HG03439 (cell line): ENCODE results near the gene PXDN.
"Not testable (repeated sequence)": the region's sequence is repeated elsewhere in the genome, so short reads cannot be mapped to it uniquely, and the experiment has no call there.

Experiments
- ATAC-seq: cut with Tn5 transposase; IDR thresholded peaks from one replicate; pipeline ENCODE4 v1.9.1; 2021; ENCODE audit warnings: mild to moderate bottlenecking, moderate library complexity; ENCODE audit not compliant: unreplicated experiment

The PXDN gene

GRCh38 chr2:1686784-1687105 is 57.6 kb downstream of the PXDN start:
- ATAC-seq, result no peak

GRCh38 chr2:1685957-1686783 is 58.1 kb downstream of the PXDN start:
- ATAC-seq, result no peak

DNA sequence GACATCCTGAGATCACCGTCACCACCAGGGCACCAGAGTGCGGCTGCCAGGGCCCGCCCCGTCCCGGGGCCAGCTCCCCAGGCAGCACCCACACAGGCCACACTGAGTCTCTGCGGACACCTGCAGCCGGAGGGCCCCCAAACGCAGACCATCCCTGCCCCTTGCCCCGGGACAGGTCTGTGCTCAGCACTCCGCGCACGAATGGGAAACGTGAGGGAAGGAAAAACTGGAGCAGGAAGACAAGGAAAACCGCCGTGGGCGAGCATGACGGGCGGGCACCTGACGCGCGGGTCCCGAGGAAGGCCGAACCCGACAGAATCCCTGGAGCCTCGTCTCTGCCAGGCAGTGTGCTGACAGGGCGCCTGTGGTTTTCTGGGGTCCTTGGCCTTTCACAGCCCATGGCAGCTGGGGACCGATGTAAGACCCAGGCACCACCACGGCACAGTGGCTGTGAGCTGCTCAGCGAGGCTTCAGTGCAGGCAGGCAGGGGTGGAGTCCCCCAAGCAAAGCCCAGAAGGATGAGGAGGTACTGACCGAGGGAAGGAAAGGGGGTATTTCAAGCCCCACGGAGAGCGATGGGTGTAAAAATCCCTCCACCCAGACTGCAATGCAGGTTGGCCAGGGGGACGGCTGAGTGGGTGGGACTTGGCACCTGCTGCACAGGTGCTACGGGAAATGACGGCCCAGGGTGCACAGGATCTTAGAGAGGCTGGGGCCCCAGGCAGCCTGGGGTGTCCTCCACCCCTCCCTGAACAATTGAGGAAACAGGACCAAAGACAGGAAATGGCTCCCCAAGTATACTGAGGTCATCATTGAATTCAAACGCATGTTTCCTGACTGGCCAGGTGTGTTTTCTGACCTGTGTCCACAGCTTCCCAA is 59.0 kb downstream of the PXDN start:
- no peak for ATAC-seq

- ATAC-seq, result no peak
Observed at GRCh38 chr2:1683297-1683696, 61.0 kb downstream of the PXDN start.

- no peak for ATAC-seq
Observed at GRCh38 chr2:1682181-1682440, 62.2 kb downstream of the PXDN start.

- ATAC-seq, result no peak
Observed at GRCh38 chr2:1681323-1682180, 62.8 kb downstream of the PXDN start.

GRCh38 chr2:1681017-1681318 is 63.3 kb downstream of the PXDN start:
- ATAC-seq, result no peak

DNA sequence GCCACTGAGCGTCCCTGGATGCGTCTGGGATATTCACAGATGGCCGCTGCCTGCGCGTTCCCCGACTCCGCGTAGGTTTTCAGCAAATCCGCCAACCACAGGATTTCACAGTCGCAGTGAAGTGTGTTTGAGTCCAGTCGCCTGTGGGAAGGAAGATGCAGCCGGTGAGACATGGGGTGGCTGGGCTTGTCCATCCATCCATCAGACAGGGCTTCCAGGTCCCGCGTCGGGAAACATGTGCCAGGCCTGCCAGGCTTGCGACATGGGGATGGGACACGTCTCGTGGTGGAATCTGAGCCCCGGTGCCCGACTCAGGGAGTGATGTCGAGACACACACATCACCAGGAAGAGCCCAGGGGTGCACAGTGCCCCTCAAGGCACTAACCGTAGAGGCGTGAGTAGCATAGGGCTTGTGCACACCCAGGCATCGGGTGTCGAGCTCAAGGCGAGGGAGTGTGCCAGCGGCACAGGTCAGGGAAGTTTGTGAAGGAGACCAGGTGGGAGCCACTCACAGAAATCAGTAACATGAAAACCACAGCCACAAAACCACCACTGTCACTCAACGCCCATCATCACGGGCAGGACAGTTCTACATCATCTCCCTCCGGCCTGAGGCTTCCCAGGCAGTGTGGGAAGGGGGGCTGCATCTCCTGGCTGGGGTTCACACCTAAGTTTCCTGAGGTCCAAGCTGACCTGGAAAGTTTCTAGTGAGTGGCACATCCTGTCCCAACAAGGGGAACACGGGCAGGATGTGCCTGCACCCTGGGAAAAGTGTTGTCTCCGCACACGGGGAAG is 63.9 kb downstream of the PXDN start:
- ATAC-seq, result no peak

- ATAC-seq, result not testable (repeated sequence)
Observed at GRCh38 chr2:1679488-1680039, 64.8 kb downstream of the PXDN start.

DNA sequence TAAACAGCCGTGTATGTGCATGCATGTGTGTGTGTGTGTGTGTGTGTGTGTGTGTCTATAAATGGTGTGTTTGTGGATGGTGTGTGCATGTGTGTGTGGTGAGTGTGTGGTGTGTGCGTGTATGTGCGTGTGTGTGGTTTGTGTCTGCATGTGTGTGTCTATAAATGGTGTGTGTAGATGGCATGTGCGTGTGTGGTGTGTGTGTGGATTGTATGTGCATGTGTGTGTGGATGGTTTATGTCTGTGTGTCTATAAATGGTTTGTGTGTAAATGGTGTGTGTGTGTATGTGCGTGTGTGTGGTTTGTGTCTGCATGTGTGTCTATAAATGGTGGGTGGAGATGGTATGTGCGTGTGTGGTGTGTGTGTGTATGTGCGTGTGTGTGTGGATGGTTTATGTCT is 65.2 kb downstream of the PXDN start:
- not testable (repeated sequence) for ATAC-seq

GRCh38 chr2:1678609-1679008 is 65.7 kb downstream of the PXDN start:
- ATAC-seq, result no peak

GRCh38 chr2:1677821-1678165 is 66.5 kb downstream of the PXDN start:
- ATAC-seq, result no peak

- ATAC-seq, result no peak
Observed at GRCh38 chr2:1676913-1677820, 67.1 kb downstream of the PXDN start.

GRCh38 chr2:1676091-1676912 is 68.0 kb downstream of the PXDN start:
- no peak for ATAC-seq

- no peak for ATAC-seq
Observed at GRCh38 chr2:1675633-1676032, 68.7 kb downstream of the PXDN start.

GRCh38 chr2:1674766-1675397 is 69.4 kb downstream of the PXDN start:
- no peak for ATAC-seq

- no peak for ATAC-seq
Observed at GRCh38 chr2:1674276-1674675, 70.0 kb downstream of the PXDN start.
